GM18861 (cell line): ENCODE data around the gene MAP3K2.
A peak's percentile ranks its signal among the peaks of the same experiment; 100 is the strongest.
"Not testable (repeated sequence)": the region's sequence is repeated elsewhere in the genome, so short reads cannot be mapped to it uniquely, and the experiment has no call there.

Experiments used
- ATAC-seq: cut with Tn5 transposase; IDR thresholded peaks from one replicate; pipeline ENCODE4 v1.9.1; 2021; ENCODE audit not compliant: unreplicated experiment

The MAP3K2 gene

DNA sequence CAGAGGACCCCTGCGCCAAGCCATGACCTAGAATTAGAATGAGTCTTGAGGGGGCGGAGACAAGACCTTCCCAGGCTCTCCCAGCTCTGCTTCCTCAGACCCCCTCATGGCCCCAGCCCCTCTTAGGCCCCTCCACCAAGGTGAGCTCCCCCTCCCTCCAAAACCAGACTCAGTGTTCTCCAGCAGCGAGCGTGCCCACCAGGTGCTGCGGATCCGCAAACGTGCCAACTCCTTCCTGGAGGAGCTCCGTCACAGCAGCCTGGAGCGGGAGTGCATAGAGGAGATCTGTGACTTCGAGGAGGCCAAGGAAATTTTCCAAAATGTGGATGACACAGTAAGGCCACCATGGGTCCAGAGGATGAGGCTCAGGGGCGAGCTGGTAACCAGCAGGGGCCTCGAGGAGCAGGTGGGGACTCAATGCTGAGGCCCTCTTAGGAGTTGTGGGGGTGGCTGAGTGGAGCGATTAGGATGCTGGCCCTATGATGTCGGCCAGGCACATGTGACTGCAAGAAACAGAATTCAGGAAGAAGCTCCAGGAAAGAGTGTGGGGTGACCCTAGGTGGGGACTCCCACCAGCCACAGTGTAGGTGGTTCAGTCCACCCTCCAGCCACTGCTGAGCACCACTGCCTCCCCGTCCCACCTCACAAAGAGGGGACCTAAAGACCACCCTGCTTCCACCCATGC is 33.5 kb upstream of the MAP3K2 start:
- ATAC-seq, result no peak

DNA sequence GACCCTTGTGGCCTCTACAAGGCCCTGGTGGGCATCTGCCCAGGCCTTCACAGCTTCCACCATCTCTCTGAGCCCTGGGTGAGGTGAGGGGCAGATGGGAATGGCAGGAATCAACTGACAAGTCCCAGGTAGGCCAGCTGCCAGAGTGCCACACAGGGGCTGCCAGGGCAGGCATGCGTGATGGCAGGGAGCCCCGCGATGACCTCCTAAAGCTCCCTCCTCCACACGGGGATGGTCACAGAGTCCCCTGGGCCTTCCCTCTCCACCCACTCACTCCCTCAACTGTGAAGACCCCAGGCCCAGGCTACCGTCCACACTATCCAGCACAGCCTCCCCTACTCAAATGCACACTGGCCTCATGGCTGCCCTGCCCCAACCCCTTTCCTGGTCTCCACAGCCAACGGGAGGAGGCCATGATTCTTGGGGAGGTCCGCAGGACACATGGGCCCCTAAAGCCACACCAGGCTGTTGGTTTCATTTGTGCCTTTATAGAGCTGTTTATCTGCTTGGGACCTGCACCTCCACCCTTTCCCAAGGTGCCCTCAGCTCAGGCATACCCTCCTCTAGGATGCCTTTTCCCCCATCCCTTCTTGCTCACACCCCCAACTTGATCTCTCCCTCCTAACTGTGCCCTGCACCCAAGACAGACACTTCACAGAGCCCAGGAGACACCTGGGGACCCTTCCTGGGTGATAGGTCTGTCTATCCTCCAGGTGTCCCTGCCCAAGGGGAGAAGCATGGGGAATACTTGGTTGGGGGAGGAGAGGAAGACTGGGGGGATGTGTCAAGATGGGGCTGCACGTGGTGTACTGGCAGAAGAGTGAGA is 32.5 kb upstream of the MAP3K2 start:
- ATAC-seq, result no peak

DNA sequence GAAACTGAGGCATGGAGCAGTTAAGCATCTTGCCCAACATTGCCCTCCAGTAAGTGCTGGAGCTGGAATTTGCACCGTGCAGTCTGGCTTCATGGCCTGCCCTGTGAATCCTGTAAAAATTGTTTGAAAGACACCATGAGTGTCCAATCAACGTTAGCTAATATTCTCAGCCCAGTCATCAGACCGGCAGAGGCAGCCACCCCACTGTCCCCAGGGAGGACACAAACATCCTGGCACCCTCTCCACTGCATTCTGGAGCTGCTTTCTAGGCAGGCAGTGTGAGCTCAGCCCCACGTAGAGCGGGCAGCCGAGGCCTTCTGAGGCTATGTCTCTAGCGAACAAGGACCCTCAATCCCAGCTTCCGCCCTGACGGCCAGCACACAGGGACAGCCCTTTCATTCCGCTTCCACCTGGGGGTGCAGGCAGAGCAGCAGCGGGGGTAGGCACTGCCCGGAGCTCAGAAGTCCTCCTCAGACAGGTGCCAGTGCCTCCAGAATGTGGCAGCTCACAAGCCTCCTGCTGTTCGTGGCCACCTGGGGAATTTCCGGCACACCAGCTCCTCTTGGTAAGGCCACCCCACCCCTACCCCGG is 31.8 kb upstream of the MAP3K2 start:
- no peak for ATAC-seq

DNA sequence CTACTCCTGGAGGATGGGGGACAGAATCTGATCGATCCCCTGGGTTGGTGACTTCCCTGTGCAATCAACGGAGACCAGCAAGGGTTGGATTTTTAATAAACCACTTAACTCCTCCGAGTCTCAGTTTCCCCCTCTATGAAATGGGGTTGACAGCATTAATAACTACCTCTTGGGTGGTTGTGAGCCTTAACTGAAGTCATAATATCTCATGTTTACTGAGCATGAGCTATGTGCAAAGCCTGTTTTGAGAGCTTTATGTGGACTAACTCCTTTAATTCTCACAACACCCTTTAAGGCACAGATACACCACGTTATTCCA is 31.3 kb upstream of the MAP3K2 start:
- ATAC-seq, result no peak

DNA sequence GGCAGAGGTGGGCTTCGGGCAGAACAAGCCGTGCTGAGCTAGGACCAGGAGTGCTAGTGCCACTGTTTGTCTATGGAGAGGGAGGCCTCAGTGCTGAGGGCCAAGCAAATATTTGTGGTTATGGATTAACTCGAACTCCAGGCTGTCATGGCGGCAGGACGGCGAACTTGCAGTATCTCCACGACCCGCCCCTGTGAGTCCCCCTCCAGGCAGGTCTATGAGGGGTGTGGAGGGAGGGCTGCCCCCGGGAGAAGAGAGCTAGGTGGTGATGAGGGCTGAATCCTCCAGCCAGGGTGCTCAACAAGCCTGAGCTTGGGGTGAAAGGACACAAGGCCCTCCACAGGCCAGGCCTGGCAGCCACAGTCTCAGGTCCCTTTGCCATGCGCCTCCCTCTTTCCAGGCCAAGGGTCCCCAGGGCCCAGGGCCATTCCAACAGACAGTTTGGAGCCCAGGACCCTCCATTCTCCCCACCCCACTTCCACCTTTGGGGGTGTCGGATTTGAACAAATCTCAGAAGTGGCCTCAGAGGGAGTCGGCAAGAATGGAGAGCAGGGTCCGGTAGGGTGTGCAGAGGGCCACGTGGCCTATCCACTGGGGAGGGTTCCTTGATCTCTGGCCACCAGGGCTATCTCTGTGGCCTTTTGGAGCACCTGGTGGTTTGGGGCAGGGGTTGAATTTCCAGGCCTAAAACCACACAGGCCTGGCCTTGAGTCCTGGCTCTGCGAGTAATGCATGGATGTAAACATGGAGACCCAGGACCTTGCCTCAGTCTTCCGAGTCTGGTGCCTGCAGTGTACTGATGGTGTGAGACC is 30.7 kb upstream of the MAP3K2 start, which contains the start of gene PROC:
Gene PROC (plus strand): TSS at position 128 of the 812 bp plus-strand sequence. CDS start 1,516 bp downstream, outside the sequence.
- ATAC-seq, result no peak

DNA sequence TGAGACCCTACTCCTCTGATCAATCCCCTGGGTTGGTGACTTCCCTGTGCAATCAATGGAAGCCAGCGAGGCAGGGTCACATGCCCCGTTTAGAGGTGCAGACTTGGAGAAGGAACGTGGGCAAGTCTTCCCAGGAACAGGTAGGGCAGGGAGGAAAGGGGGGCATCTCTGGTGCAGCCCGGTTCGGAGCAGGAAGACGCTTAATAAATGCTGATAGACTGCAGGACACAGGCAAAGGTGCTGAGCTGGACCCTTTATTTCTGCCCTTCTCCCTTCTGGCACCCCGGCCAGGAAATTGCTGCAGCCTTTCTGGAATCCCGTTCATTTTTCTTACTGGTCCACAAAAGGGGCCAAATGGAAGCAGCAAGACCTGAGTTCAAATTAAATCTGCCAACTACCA is 29.6 kb upstream of the MAP3K2 start:
- no peak for ATAC-seq

DNA sequence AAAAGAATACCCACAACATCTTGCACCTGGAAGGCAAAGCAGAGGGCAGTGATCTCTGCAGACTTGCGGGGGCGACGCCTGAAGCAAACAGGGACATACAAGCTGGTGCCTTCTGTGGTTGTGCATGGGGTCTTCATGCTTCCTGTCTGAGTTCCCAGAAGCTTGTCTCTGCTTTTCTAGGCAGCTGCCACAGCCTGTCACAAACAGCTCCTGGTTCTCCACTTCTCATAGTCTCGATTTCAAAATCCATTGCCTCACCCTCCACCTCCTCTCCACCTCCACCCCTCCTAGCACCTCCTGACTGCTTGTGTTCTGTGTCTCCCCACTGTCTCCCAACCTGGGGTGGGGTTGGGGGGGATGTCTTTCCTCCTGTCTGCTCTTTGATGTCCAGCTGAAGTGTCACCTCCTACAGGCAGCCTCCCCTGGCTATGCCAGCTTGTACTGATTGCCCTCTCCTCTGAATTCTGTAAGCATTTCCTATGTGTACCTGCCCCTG is 28.8 kb upstream of the MAP3K2 start:
- no peak for ATAC-seq

DNA sequence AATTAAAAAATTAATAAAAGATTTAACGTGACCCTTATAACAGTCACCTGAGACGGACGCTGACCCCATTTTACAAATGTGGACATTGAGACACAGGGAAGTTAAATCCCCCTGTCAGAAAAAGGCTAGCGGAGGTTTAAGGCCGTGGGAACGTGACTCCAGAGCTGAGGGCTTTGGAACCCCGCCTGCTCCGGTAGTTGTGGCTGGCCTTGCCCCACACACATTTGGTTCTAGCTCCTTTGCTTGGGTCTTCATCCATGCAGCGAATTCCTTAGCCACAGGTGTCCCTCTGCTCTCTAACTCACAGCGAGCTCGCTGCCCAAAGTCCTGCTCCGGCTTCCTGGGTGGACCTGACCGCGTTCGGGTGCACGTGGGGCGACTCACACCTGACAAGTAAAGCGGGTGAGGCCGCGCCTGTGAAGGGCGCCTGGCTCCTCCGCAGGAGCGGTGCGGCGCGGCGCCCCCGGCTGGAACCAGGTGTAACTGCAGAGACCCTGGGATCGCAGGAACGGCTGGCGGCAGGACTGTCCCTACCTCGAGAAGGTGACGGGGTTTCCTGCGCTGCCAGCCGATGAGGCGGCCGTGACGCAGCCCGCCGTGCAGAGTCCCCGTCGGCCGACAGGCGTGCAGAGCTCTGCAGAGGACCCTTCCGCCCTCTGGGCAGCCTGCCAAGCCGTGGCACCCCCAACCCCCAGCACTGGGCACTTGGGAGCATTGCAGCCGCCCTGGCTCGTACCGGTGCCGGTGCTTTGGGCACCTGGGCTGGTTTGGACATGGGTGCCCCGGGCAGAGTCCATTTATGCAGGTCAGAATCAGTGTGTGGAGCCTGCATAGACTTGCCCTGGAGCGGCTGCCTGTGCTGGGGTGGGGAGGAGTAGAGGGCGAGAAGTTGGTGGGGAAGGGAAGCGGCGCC is 28.1 kb upstream of the MAP3K2 start:
- ATAC-seq, result peak; percentile 85

DNA sequence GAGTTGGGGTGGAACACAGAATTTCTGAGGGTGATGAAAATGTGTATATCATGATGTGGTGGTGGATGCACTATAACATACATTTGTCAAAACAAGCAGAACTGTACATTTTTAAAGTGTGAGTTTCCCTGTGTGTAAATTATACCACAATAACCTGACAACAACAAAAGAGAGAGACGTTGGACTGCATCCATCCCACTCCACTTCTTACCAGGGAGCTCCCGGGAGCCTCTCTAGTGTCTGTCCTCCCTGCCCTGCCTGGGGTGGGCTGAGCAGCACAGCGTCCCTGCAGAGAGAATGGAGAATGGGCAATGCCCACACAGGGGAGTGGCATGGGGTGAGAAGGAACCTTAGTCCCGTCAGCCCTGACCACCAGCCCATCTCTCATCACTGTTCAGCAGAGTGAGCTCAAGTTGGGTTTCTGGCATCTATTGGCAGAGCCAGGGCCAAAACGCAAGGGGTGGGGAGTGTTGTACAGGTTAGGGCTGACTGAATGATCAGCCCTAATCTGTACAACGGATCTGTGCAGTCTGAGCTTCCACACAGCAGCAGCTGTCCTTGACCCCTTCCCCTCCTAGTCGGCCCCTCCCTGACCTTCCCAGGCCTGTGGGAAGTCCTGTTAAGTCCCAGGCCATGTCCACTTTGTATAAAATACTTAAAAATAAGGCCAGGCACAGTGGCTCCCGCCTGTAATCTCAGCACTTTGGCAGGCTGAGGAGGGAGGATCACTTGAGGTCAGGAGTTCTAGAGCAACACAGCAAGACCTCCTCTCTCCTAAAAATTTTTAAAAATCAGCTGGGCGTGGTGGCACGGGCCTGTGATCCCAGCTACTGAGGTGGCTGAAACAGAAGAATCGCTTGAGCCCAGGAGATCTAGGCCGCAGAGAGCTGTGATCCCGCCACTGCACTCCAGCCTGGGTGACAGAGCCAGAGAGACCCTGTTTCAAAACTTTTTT is 27.1 kb upstream of the MAP3K2 start:
- no peak for ATAC-seq

DNA sequence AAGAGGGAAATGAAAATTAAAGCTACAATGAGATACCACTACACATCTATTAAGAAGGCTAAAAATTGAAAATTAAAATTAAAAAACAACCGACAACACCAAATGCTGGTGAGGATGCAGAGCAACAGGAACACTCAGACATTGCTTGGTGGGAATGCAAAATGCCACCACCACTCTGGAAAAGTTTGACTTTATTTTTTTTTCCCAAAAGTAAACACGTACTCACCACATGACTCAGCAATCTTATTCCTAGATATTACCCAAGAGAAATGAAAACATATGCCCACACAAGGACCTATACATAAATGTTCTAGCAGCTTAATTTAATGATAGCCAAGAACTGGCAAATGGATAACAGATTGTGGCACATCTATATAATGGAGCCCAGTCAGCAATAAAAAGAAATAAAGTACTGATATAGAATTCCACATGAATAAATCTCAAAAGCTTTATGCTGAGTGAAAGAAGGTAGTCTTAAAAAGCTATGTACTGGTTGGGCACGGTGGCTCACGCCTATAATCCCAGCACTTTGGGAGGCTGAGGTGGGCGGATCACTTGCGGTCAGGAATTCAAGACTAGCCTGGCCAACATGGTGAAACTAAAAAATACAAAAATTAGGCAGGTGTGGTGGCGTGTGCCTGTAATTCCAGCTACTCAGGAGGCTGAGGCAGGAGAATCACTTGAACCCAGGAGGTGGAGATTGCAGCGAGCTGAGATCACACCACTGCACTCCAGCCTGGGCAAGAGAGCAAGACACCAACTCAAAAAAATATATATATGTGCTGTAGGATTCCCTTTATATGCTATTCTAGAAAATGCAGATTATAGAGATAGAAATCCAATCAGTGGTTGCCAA is 26.2 kb upstream of the MAP3K2 start:
- no peak for ATAC-seq

DNA sequence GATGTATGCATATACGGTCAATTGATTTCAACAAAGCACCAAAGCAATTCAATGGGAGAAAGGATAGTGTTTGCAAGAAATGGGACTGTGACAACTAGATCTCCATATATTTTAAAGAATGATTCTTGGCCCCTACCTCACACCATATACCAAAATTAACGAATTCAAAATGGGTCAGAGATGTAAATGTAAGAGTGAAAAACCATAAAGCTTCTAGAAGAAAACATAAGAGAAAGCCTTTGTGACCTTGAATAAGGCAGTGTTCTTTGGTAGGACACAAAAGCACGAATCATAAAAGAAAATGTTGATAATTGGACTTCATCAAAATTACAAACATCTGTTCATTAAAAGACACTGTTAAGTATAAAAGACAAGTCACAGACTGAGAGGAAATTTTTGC is 25.4 kb upstream of the MAP3K2 start:
- no peak for ATAC-seq

DNA sequence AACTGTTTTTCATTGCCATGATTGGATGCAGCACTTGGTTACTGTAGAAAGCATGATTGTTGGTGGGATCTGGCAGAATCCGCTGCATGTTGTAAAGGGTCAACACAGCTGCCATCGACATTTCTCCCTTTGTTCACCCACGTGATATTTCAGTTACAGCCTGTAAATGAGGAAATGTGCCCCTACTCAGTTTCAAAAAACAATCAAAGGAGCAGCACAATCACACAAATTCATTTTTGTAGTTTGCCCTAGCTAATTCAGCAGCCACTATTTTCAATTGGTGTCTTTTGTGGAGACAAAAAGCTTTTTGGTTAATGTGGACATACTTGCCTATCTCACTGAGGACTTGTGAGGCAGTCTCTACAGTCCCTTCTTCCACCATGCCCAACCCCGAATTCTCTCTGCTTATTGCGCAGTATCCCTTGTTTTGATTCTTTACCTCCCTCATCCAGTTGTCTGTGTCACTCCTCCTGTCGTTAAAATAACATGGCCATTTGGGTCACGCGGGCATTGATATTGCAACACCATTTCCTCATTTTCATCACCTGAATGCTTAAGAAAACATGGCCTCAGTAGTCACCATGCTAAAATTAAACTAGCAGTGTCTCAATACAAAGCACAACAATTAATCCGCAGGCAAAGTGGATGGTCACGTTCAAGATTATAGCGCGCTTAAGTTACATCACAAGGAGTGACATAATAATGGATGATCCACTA is 24.0 kb upstream of the MAP3K2 start:
- no peak for ATAC-seq

DNA sequence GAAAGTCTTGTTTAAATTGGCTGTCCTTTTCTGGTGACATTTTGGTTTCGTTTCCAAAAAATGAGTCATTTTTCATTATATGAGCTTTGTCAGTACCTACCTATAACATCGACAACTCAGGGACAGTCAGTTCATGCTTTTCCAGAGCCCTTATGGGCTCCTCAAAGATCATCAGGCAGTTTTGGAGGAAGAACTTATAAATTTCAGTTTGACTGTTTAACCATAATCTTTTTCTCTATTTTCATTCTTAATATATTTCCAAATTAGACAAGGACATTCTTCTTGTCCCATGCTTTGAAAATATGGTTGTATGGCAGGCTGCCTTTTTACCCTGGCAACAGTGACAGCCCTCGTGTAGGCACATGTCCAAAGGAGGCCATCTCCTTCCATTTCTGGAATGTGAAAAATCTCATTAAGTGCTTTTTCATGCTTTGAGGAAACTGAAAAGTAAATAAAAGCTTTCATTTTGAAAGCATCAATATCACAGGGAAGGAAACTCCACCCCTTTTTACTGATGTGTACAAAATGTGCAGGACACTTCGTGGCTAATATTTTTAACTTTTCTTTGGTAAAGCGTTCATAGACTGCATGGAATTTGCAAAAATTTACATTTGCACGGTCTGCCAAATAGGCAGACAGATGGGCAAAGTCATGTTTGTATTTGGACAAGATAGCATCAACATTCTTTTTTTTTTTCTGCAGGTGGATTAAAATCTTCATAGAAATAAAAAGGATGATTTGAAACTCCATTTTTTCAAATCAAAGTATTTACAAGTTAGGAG is 23.3 kb upstream of the MAP3K2 start:
- peak; percentile 44 for ATAC-seq

DNA sequence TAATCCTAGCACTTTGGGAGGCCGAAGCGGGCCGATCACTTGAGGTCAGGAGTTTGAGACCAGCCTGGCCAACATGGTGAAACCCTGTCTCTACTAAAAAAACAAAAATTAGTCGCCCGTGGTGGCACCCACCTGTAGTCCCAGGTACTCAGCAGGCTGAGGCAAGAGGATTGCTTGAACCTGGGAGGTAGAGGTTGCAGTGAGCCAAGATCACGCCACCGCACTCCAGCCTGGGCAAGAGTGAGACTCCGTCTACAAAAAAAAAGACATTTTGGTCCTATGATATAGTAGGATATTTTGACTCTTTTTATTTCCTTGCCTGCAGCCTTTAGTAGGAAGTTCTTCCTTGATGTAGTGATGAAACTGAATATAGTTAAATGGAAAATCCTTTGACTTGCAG is 21.9 kb upstream of the MAP3K2 start:
- not testable (repeated sequence) for ATAC-seq

DNA sequence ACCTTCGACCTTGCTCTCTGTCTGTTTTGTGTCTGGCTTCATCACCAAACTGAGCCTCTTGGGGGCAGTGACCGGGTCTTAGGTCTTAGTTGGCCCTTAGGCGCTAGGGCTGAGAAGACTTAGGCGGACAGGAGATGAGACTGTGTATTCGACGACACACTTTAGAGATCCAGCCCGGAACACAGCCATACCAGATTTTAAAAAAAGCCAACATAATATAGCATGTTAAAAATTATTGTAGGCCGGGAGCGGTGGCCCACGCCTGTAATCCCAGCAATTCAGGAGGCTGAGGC is 21.0 kb upstream of the MAP3K2 start:
- ATAC-seq, result no peak

DNA sequence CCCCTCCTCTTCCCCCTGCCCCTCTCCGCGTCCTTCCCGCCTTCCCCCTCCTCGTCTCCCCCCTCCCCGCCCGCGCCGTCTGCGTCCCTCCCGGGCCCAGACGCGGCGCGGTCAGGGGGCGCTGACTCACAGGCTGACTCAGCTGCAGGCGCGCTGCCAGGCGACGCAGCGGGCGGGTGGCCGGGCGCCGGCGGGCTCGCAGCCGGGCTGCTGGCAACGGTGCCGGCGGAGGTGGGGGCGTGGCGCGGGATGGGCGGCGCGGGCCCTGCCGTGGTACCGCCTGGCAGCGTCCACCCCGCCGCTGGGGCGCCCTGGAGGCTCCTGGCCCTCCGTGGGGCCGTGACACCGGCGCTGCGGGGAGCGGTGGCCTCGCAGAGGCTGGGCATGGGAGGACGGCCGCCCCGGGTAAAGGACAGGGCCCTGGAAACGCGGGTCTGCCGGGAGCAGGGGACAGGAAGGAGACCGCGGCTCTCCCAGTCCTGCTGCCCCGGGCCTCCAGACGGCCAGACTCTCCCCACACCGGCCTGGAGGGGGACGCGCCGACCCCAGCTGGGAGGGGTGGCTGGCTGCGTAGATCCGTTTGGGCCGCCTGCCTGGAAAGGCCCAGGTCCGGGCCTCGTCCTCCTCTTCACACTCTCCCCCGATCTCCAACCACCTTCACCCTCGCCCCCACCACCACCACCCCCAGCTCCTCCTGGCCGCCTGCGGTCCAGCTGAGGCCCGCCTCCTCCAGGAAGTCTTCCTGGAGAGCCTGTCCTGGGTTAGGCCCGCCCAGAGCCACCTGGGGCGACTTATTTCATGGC is 20.4 kb upstream of the MAP3K2 start:
- peak; percentile 62 for ATAC-seq
